HG02623 (cell line): Measurements from ENCODE around the gene ARHGAP22.

Experiments used
- ATAC-seq: cut with Tn5 transposase; IDR thresholded peaks from one replicate; pipeline ENCODE4 v1.9.1; 2021; ENCODE audit warnings: moderate library complexity; ENCODE audit not compliant: unreplicated experiment

ARHGAP22 gene

GRCh38 chr10:48555310-48556042, 49.4 kb downstream of the ARHGAP22 start:
- ATAC-seq = no peak

DNA sequence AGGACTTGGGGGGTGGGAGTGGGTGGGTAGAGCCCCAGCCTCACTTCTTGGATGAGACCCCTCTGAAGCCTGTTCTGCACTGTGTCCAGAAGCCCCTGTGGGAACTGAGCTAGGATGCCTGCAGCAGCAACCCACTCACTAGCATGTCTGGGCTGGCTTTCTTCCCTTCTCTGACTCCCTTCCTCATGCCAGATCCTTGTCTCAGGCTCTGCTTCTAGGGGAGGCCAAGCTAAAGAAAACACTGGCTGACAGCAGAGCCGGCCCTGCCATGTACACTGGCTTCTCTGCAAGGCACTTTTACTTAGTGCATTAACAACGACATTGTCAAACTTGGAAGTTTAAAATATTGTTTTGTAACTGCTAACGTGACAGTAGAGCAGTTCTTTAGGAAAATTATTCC, 50.2 kb downstream of the ARHGAP22 start:
- no peak for ATAC-seq

GRCh38 chr10:48554246-48554645, 50.6 kb downstream of the ARHGAP22 start:
- no peak for ATAC-seq

DNA sequence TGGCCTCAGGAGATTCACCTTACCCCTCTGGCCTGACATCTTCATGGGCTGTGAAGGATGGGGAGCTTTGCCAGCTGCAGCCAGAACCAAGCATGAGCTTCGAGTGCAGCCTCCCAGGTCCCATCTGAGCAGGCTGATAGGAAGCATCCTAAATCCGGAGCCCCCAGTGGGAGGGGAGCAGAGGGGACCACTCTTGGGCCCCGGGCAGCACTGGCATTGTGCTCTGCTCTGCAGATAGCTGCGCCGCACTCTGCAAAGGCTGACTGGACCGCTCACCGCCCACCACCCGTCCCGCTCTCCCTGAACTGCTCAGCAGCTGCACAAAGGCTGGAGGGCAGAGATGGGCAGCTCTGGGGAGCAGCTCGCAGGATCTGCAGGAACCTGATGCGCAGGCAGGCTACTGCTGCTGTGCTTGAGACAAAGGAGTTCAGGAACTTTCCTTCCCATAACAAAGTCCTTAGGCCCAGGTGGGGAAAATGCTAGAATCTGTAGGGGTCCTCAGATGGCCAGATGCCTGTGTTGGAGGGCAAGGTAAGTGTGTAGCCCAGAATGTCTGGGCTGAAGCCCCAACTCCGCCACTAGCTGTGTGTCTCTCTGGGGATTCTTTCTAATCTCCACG, 51.8 kb downstream of the ARHGAP22 start:
- ATAC-seq = no peak

GRCh38 chr10:48551861-48552591, 52.8 kb downstream of the ARHGAP22 start:
- ATAC-seq = no peak

GRCh38 chr10:48550977-48551376, 53.9 kb downstream of the ARHGAP22 start:
- ATAC-seq = no peak

DNA sequence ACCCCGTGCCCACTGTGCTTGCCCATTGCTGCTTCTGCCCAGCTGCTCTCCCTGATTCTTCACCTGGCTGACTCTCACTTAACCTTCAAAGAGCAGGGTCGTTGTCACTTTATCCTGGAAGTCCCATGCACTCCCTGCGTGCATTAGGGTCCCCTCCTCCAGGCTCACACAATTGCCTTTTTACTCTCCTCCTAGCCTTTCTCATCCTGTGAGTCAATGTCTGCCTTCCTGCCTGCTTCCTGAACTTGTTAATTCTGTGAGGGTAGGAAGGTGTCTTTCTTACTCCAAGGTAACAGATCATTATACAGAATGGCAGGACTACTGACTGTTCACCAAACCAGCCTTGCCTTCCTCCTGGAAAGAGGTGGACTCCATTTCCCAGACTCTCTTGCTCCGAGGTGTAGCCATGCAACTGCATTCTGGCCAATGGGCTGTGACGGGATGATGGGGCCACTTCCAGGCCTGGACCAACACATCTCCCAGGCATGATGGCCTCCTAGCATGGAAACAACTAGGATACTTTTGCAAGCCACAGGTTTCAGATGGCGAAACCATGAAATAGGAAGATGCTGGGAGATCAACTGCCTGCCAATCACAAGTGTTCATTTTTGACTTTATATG, 54.7 kb downstream of the ARHGAP22 start:
- no peak for ATAC-seq

DNA sequence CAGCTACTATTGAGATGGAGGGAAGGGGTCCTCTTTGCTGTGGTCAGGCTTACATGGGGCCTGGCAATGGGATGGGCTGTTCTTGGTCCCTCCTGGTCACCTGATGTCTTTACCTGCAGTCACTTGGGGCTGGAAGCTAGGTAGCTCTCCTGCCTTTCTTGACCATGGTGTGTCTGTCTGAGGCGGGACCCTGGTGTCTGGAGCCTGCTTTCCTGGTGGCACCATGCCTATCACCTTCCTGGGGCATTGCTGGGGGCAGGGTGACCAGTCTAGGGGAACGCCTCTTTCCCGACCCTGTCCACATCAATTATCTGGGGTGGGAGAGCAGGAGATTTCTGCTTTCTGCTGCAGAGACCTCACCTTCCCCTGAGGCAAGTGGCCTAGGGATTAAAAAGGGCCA, 55.6 kb downstream of the ARHGAP22 start:
- no peak for ATAC-seq

- no peak for ATAC-seq
These were observed 56.2 kb downstream of the ARHGAP22 start for GRCh38 chr10:48548531-48549135.

- no peak for ATAC-seq
These were observed 56.9 kb downstream of the ARHGAP22 start for GRCh38 chr10:48547981-48548380.

DNA sequence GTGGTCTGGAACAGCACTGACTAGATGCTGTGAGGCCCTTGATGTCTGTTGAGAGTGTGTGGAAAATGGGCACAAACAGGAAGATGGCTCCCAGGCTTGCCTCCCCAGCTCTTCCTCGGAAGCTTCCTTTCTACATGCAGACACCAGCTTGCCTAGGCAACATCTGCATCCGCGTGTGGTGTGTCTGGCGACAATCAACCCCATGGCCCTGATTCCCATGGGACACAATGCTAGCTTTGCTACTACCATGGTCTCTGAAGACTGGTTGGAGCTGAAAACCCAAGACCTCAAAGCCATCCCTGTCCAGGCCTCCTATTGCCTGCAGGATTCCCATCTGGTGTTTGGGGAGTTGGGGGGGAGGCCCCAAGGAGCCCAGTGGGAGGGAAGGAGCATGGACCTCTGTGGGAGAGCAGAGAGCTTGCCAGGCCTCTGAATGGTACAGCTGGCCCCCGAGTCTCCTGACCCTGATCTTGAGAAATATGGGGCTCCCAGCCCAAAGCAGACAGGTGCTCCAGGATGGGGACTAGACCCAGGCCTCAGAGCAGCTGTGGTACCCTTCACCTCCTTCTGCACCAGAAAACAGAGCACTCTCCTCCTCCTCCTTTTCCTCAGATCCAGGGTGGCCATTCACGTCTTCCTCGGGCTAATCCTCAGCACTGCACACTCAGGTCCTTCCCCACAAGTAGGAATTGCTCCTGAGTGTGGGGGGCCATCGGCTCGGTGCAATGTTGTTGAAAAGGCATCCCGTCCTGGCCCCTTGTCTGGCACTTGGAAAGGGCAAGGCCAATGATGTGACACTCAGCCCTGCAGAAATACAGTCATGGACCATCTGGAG, 57.6 kb downstream of the ARHGAP22 start:
- ATAC-seq = no peak

DNA sequence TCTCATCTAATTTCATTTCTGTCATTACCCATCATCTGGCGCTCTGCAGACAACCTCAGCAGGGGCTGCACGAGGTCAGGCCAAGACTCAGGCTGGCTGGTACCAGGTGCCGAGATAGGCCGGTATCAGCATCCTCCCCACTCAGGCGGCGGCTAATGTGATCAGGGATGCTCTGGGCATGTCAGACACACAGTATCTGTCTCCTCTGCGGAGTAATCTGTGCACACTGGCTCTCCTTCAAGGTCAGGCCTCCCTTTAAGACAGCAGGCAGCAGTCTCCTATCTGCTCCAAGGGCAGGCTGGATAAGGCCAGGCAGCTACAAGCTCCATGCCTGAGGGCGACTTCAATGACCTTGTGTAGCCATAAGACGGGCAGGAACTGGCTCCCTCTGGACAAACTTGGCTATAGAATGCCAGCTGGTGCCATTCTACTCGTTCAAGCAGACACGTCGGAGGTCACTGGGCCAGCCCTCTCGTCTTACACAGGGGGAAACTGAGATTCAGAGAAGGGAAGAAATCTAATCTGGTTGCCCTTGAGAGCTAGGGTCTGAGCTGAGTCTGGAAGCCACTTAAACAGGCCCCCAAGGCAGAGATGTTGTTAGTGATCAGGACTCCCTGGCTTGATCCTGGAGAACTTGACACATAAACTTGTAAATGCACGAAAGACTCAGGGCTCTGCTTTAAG, 59.3 kb downstream of the ARHGAP22 start:
- ATAC-seq = no peak

GRCh38 chr10:48543182-48543844, 61.6 kb downstream of the ARHGAP22 start:
- ATAC-seq = no peak

GRCh38 chr10:48542471-48543181, 62.2 kb downstream of the ARHGAP22 start:
- ATAC-seq = no peak

DNA sequence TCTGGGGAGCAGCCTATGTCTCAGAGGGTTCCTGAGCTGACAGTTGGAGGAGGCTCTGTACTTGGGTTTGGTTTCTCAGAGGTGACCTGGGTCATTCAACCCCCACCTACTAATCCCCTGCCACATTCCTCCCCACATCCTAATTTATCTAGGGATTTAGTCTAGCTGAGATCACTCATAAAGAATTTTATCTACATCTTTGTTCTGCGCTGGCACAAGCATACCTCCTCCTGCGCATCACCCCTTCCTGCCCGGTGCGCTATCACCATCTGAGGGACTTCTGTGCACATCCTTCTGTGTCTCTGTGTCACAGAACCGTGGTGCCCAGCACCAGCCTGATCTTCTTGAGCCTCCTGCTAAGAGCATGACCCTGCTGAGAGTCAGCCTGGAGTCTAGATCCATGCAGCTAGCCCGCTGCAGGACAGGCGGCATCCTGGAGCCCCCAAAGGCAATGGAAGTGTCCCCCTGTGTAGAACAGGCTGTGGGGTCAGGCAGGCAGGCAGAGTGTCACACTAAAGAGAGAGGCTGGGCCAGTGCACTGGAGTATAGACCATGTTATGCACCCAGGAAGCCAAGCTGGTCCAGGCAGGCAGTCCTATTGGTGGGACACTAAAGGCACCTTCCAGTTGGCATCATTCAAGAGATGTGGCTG, 63.6 kb downstream of the ARHGAP22 start:
- ATAC-seq = no peak

- no peak for ATAC-seq
These were observed 66.3 kb downstream of the ARHGAP22 start for GRCh38 chr10:48538611-48539010.

- no peak for ATAC-seq
These were observed 67.7 kb downstream of the ARHGAP22 start for GRCh38 chr10:48536916-48537890.
